Measurements from ENCODE around the gene KLF6.

The KLF6 gene

DNA sequence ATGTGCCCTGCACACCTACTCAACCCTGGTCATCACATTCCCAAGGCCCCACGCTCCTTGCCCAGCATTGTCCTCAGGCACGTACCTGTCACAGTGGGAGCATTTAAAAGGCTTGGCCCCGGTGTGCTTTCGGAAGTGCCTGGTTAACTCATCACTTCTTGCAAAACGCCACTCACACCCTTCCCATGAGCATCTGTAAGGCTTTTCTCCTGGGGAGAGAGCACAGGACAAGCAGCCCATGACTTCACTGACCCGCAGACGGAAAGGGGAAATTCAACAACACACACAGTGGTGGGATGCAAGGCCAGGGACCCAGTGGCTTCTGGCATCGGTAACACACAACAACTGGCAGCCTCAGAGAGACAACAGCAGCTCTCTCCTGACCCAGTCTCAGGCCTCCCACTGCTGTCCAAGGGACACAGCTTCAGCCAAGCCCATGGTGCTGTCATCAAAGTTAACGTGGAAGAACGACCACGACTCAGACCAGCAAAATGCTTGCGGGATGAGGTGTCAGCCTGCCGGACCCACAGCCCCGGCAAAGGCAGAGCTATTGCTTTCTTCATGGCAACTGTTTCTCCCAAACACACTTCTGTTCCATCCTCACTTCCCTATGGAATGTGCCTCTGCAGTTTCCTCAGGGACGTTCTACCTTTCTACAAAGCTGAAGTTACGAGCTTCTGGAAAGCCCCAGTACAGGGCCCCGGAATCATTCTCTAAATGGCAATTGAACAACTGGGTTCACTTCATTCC is 4.8 kb downstream of the KLF6 start:
- H3K4me3 ChIP-seq (ENCODE audit: low read depth, low read length, poor library complexity, severe bottlenecking) = no peak overlapping the region
- H3K27me3 ChIP-seq (ENCODE audit: insufficient read depth, low read length) = no peaks in the 10 kb centered on the region
- peaks cover 30% of the 10 kb centered on the region for H3K79me2 ChIP-seq (ENCODE audit: insufficient read depth, low read length)
- no peaks in the 10 kb centered on the region for H3K9me3 ChIP-seq (ENCODE audit: low read length)
- peaks cover 22% of the 10 kb centered on the region for H3K4me1 ChIP-seq (ENCODE audit: insufficient read depth, low read length, severe bottlenecking)
- H4K20me1 ChIP-seq (ENCODE audit: insufficient read depth, low read length) = no peaks in the 10 kb centered on the region
- no peaks in the 10 kb centered on the region for H3K9me2 ChIP-seq (ENCODE audit: low read depth, low read length)
- TF ChIP-seq, protein P1, sequence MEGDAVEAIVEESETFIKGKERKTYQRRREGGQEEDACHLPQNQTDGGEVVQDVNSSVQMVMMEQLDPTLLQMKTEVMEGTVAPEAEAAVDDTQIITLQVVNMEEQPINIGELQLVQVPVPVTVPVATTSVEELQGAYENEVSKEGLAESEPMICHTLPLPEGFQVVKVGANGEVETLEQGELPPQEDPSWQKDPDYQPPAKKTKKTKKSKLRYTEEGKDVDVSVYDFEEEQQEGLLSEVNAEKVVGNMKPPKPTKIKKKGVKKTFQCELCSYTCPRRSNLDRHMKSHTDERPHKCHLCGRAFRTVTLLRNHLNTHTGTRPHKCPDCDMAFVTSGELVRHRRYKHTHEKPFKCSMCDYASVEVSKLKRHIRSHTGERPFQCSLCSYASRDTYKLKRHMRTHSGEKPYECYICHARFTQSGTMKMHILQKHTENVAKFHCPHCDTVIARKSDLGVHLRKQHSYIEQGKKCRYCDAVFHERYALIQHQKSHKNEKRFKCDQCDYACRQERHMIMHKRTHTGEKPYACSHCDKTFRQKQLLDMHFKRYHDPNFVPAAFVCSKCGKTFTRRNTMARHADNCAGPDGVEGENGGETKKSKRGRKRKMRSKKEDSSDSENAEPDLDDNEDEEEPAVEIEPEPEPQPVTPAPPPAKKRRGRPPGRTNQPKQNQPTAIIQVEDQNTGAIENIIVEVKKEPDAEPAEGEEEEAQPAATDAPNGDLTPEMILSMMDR (IDR thresholded peaks at IDR 0.05; ENCODE audit: low read length) = no peak
- no peak for TF ChIP-seq EZH2 (IDR thresholded peaks at IDR 0.05; ENCODE audit: borderline replicate concordance, low read length)
- peaks cover 63% of the 10 kb centered on the region for H3K36me3 ChIP-seq (ENCODE audit: insufficient read depth, low read length)
- no peak overlapping the region for H3K9ac ChIP-seq (ENCODE audit: low read length)
- H3K27ac ChIP-seq (ENCODE audit: low read depth, low read length, poor library complexity, severe bottlenecking) = no peak overlapping the region
- no peak overlapping the region for H2AFZ ChIP-seq (ENCODE audit: low read length)
- H3K4me2 ChIP-seq (ENCODE audit: low read length) = no peak overlapping the region; the same call in 1 of the 2 replicates
- H3F3A ChIP-seq (ENCODE audit: insufficient read depth, low read length) = no peaks in the 10 kb centered on the region

DNA sequence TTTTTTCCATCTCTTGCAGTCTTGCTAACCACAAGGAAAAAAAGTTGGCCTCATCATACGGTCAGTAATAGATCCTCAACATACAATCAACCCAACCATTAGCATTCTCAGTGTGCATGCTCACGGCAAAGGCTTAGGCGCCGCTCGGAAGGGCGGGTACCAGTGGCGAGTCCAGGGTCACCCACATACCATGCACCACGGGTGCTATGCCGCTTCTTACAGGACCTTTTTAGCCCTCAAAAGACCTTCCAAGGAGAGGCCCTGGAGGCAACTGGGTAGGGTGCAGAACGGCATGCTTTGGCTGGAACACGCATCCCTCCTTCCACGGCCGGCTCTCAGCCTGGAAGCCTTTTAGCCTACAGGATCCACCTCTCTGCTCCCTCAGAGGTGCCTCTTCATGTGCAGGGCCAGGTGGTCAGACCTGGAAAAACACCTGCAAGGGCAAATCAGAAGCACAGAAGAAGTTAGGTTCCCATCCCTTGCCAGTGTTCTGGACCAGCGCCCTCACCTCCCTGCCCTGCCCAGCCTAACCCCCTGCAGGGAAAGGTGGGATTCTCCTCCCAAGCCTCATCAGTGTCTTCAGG is 5.8 kb downstream of the KLF6 start:
- Histone ChIP-seq H3K4me3 (ENCODE audit: low read depth, low read length, poor library complexity, severe bottlenecking) (no peak overlapping the region), H2AFZ (ENCODE audit: low read length) (no peak overlapping the region), H3K79me2 (ENCODE audit: insufficient read depth, low read length) (peaks cover 26% of the 10 kb centered on the region), H3K36me3 (ENCODE audit: insufficient read depth, low read length) (peaks cover 63% of the 10 kb centered on the region), H3K27ac (ENCODE audit: low read depth, low read length, poor library complexity, severe bottlenecking) (no peak overlapping the region), H3K27me3 (ENCODE audit: insufficient read depth, low read length) (no peaks in the 10 kb centered on the region), H3K4me2 (ENCODE audit: low read length) (no peak overlapping the region), H3K9me2 (ENCODE audit: low read depth, low read length) (no peaks in the 10 kb centered on the region), H3F3A (ENCODE audit: insufficient read depth, low read length) (no peaks in the 10 kb centered on the region), H3K4me1 (ENCODE audit: insufficient read depth, low read length, severe bottlenecking) (peaks cover 22% of the 10 kb centered on the region), H4K20me1 (ENCODE audit: insufficient read depth, low read length) (no peaks in the 10 kb centered on the region), H3K9me3 (ENCODE audit: low read length) (no peaks in the 10 kb centered on the region), H3K9ac (ENCODE audit: low read length) (no peak overlapping the region)
- TF ChIP-seq, protein P1 (IDR thresholded peaks at IDR 0.05; ENCODE audit: low read length) = no peak
- TF ChIP-seq EZH2 (IDR thresholded peaks at IDR 0.05; ENCODE audit: borderline replicate concordance, low read length) = no peak

DNA sequence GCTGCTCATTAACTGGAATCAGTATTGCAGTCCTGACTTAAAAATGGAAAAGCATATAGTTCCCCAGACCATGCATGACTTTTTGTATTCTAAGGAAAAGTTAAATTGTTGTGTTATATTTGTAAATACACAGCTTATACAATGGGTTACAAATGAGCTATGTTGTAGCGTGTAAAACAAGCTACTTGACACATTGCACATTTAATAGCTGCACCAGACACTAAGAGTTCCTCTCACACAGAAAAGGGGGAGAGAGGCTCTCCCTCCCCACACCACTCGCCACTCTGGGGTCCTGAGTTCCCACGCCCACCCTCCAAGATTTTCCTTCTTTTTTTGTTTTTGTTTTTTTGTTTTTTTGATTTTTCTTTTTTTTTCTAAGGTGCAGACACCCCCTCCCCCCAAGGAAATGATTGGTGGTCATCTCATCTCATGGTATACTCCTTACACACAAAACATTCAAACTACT is 6.3 kb downstream of the KLF6 start:
- Histone ChIP-seq H3K4me2 (ENCODE audit: low read length) (no peak overlapping the region), H2AFZ (ENCODE audit: low read length) (no peak overlapping the region), H4K20me1 (ENCODE audit: insufficient read depth, low read length) (no peaks in the 10 kb centered on the region), H3F3A (ENCODE audit: insufficient read depth, low read length) (no peaks in the 10 kb centered on the region), H3K9me3 (ENCODE audit: low read length) (no peaks in the 10 kb centered on the region), H3K36me3 (ENCODE audit: insufficient read depth, low read length) (peaks cover 63% of the 10 kb centered on the region), H3K27ac (ENCODE audit: low read depth, low read length, poor library complexity, severe bottlenecking) (no peak overlapping the region), H3K9me2 (ENCODE audit: low read depth, low read length) (no peaks in the 10 kb centered on the region), H3K27me3 (ENCODE audit: insufficient read depth, low read length) (no peaks in the 10 kb centered on the region), H3K4me3 (ENCODE audit: low read depth, low read length, poor library complexity, severe bottlenecking) (no peak overlapping the region), H3K4me1 (ENCODE audit: insufficient read depth, low read length, severe bottlenecking) (peaks cover 22% of the 10 kb centered on the region), H3K9ac (ENCODE audit: low read length) (no peak overlapping the region), H3K79me2 (ENCODE audit: insufficient read depth, low read length) (peaks cover 21% of the 10 kb centered on the region)
- TF ChIP-seq, protein P1 (IDR thresholded peaks at IDR 0.05; ENCODE audit: low read length) = no peak
- TF ChIP-seq EZH2 (IDR thresholded peaks at IDR 0.05; ENCODE audit: borderline replicate concordance, low read length) = no peak

Data from OCI-LY1 (cell line).